Gastrocnemius medialis (tissue), 4 donors: ENCODE results near the gene YTHDC2. TPM values are rescaled to one million over a fixed set of nuclear protein-coding genes. Genes with fewer than 3 reads are reported as not detected.

ENCODE experiments used
- ATAC-seq, 2 donors: fragments of 150-250 bp; one replicate each; pipeline ENCODE4 v1.9.1; 2016
- DNase-seq, 2 donors: peaks; one replicate each; pipeline ENCODE4 v3.0.0-alpha.2; 2019
- H3K27ac ChIP-seq, 4 donors: fragments of 200-600 bp; sonication (generic); 1 replicate in 1 of 4; 2 replicates in 3 of 4; pipeline ENCODE4 v1.5.1; 2016 to 2018; ENCODE audit warnings: mild to moderate bottlenecking in 2 of 4, moderate library complexity in 1 of 4
- H3K27me3 ChIP-seq, 3 donors: fragments of 200-600 bp; sonication (generic) in 2 of 3; 1 replicate in 1 of 3; 2 replicates in 2 of 3; pipeline versions ENCODE4 v1.5.1 to v1.6.0; 2016 to 2019; ENCODE audit warnings: mild to moderate bottlenecking in 1 of 3, moderate library complexity in 1 of 3
- H3K36me3 ChIP-seq, 2 donors: fragments of 200-600 bp; sonication (generic) in 1 of 2; one replicate each; pipeline ENCODE4 v1.5.1; 2017 to 2018
- H3K4me1 ChIP-seq, 2 donors: fragments of 200-600 bp; sonication (generic) in 1 of 2; one replicate each; pipeline ENCODE4 v1.5.1; 2016 to 2017; ENCODE audit warnings: mild to moderate bottlenecking in 2 of 2
- H3K4me3 ChIP-seq, 4 donors: fragments of 200-600 bp; sonication (generic) in 3 of 4; 1 replicate in 1 of 4; 2 replicates in 3 of 4; pipeline ENCODE4 v1.5.1; 2016 to 2019; ENCODE audit warnings: mild to moderate bottlenecking in 2 of 4
- H3K9me3 ChIP-seq, 3 donors: fragments of 200-600 bp; sonication (generic) in 2 of 3; 1 replicate in 1 of 3; 2 replicates in 2 of 3; pipeline ENCODE4 v1.5.1; 2016 to 2019
- CTCF ChIP-seq, 5 experiments: fragments of 450-650 bp in 3 of 5; fragments of 200-600 bp in 2 of 5; sonication (generic) in 2 of 5; IDR thresholded peaks in 4 of 5; conservative IDR thresholded peaks in 1 of 5; 1 replicate in 4 of 5; 2 replicates in 1 of 5; pipeline ENCODE4 v1.5.1; 2016 to 2019; ENCODE audit warnings: antibody characterized with exemption in 5 of 5, mild to moderate bottlenecking in 3 of 5, moderate library complexity in 3 of 5
- POLR2A ChIP-seq, 2 donors: fragments of 450-650 bp; IDR thresholded peaks; one replicate each; pipeline ENCODE4 v1.6.1; 2017; ENCODE audit warnings: antibody characterized with exemption in 2 of 2, mild to moderate bottlenecking in 2 of 2, moderate library complexity in 2 of 2
- in situ Hi-C, 4 donors: fragments of 200-750 bp; cut with MboI; loops; one replicate each; pipeline versions ENCODE4 v1.15.0 to v1.8.0; 2017; ENCODE audit warnings: low sequenced_read_pairs in 4 of 4
- intact Hi-C: fragments of 100-400 bp; cut with DNase I; formaldehyde crosslinking; loops from one replicate; pipeline ENCODE4 v1.15.1; 2023; ENCODE audit warnings: low total_unique reads
- total RNA-seq, 4 donors: library from RNA; depleted of rRNA; stranded (reverse); fragments of >200 nt; gene quantifications; one replicate each; pipeline versions ENCODE4 v1.1.0 to v1.2.3, GENCODE V29; 2016

The YTHDC2 gene
- total RNA-seq, 4 donors from 2014 or later, result 9.0 to 22.7 (median 15.3) TPM

- no peak overlapping the region for H3K27ac ChIP-seq
- no peaks in the 10 kb centered on the region for H3K27me3 ChIP-seq
- ATAC-seq (no peak), DNase-seq (no peak)
- in situ Hi-C loops (loop anchor here (25.0 kb wide), 2 partner anchors 488 to 538 kb away; partner anchors contain the start of gene DCP2 (in 3 of the 4)), intact Hi-C loops (loop anchor here (5.0 kb wide), 1 partner anchor 548 kb away; the partner anchor contains the start of gene DCP2)
- peaks cover 0 to 4% of the 10 kb centered on the region in 2 donors for H3K36me3 ChIP-seq
- no peak overlapping the region for H3K4me3 ChIP-seq
- TF ChIP-seq CTCF (IDR thresholded peaks at IDR 0.05 in 4 of 5, conservative IDR thresholded peaks at IDR 0.05 in 1 of 5) (no peak), POLR2A (IDR thresholded peaks at IDR 0.05) (no peak)
- H3K4me1 ChIP-seq, result peaks cover 11 to 16% of the 10 kb centered on the region in 2 donors
- H3K9me3 ChIP-seq, result no peaks in the 10 kb centered on the region
Observed at GRCh38 chr5:113524927-113525326, 11.4 kb downstream of the YTHDC2 start.

- Histone ChIP-seq H3K27me3 (no peaks in the 10 kb centered on the region), H3K4me3 (no peak overlapping the region), H3K27ac (no peak overlapping the region), H3K9me3 (no peaks in the 10 kb centered on the region), H3K4me1 (peaks cover 11 to 16% of the 10 kb centered on the region in 2 donors), H3K36me3 (peaks cover 0 to 7% of the 10 kb centered on the region in 2 donors)
- intact Hi-C loops, result no loop called here
- no peak for DNase-seq
- in situ Hi-C loops, result loop anchor here in 1 of 4 donors (25.0 kb wide), 1 partner anchor 539 kb away; the partner anchor contains the start of gene DCP2
- TF ChIP-seq CTCF (IDR thresholded peaks at IDR 0.05 in 4 of 5, conservative IDR thresholded peaks at IDR 0.05 in 1 of 5) (no peak), POLR2A (IDR thresholded peaks at IDR 0.05) (no peak)
- ATAC-seq, result no peak
Observed at GRCh38 chr5:113526421-113526820, 12.9 kb downstream of the YTHDC2 start.

- TF ChIP-seq CTCF (IDR thresholded peaks at IDR 0.05 in 4 of 5, conservative IDR thresholded peaks at IDR 0.05 in 1 of 5) (no peak), POLR2A (IDR thresholded peaks at IDR 0.05) (no peak)
- no peak for DNase-seq
- Histone ChIP-seq H3K27me3 (no peaks in the 10 kb centered on the region), H3K27ac (no peak overlapping the region), H3K4me1 (peaks cover 11 to 16% of the 10 kb centered on the region in 2 donors), H3K9me3 (no peaks in the 10 kb centered on the region), H3K36me3 (peaks cover 0 to 8% of the 10 kb centered on the region in 2 donors), H3K4me3 (no peak overlapping the region)
- intact Hi-C loops (no loop called here), in situ Hi-C loops (loop anchor here in 1 of 4 donors (25.0 kb wide), 1 partner anchor 540 kb away; the partner anchor contains the start of gene DCP2)
- ATAC-seq, result no peak
Observed at GRCh38 chr5:113527746-113528145, 14.3 kb downstream of the YTHDC2 start.

- H3K9me3 ChIP-seq, result no peaks in the 10 kb centered on the region
- TF ChIP-seq CTCF (IDR thresholded peaks at IDR 0.05 in 4 of 5, conservative IDR thresholded peaks at IDR 0.05 in 1 of 5) (no peak), POLR2A (IDR thresholded peaks at IDR 0.05) (no peak)
- ATAC-seq (no peak), DNase-seq (no peak)
- intact Hi-C loops (no loop called here), in situ Hi-C loops (loop anchor here in 1 of 4 donors (25.0 kb wide), 1 partner anchor 544 kb away; the partner anchor contains the start of gene DCP2)
- no peak overlapping the region for H3K4me3 ChIP-seq
- H3K27me3 ChIP-seq, result no peaks in the 10 kb centered on the region
- H3K4me1 ChIP-seq, result no peaks in the 10 kb centered on the region
- no peak overlapping the region for H3K27ac ChIP-seq
- peaks cover 3 to 34% of the 10 kb centered on the region in 2 donors for H3K36me3 ChIP-seq
Observed at GRCh38 chr5:113531481-113532159, 18.1 kb downstream of the YTHDC2 start.
